ENCODE results near the gene OR52H1. TPM values are rescaled to one million over a fixed set of nuclear protein-coding genes. Genes with fewer than 3 reads are reported as not detected.
A peak's percentile ranks its signal among the peaks of the same experiment; 100 is the strongest.
"Not testable (repeated sequence)": the region's sequence is repeated elsewhere in the genome, so short reads cannot be mapped to it uniquely, and the experiment has no call there.

The OR52H1 gene
- polyA plus RNA-seq (ENCODE audit: insufficient read depth in 1 of 5, insufficient read length in 5 of 5, low replicate concordance in 1 of 5): under 1 TPM in 2 of 5 donors, not detected in 3; 0.17 to 0.18 TPM
- long read RNA-seq, donor 1, partial matches to known transcripts: 0 of 1 reads
- long read RNA-seq, donor 1, other reads (novel, unspliced or antisense): 0 of 1 reads
- long read RNA-seq, donor 2: 0 reads
- long read RNA-seq, donor 3: 0 reads
- long read RNA-seq, donor 4: 0 reads
- long read RNA-seq, donor 5: 0 reads
- long read RNA-seq, donor 6: 0 reads
- long read RNA-seq, donor 7: 0 reads
- long read RNA-seq, donor 8: 0 reads

DNA sequence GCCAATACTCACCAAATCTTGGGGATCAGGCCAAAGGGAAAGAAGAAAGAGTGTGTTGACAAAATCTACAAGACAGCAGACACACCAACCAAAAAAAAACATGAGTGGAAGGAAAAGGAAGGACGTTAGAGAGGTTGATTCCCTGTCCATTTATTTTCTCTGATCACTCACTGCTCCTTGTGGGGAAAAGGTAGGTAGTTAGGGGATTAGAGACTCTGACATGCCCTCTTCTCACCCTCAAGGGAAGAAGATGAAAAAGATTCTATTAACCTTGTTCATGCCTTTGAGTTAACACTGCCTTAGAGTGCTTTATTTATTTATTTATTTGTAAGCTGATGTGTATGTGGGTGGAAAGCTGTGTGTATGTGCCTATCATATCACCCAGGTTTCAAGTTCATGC, at the start of gene OR52H1:
TSS of gene OR52H1 (minus strand) at position 101 of the 400 bp plus-strand sequence. CDS start 3,035 bp downstream, outside the sequence.
- DNase-seq: no peak

DNA sequence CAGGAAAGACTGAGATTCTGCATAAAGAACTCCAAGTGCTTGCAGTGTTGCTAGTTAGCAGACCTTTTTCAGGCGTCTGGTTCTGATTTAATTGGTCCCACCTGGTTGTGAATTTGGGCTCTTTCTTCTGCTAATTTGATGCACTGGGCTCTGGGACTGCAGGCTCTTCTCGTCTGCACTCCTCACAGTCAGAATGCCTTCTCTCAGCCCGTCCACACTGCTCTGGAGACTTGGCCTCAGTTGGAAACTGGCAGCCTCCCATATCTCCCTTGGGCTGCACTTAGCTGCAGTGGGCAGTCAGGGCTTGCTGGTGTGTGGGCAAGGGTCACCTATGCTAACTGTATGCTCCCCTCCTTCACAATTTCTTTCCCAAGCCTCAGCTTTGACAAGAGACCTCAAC, 49.6 kb upstream of the OR52H1 start:
- no peak for DNase-seq

DNA sequence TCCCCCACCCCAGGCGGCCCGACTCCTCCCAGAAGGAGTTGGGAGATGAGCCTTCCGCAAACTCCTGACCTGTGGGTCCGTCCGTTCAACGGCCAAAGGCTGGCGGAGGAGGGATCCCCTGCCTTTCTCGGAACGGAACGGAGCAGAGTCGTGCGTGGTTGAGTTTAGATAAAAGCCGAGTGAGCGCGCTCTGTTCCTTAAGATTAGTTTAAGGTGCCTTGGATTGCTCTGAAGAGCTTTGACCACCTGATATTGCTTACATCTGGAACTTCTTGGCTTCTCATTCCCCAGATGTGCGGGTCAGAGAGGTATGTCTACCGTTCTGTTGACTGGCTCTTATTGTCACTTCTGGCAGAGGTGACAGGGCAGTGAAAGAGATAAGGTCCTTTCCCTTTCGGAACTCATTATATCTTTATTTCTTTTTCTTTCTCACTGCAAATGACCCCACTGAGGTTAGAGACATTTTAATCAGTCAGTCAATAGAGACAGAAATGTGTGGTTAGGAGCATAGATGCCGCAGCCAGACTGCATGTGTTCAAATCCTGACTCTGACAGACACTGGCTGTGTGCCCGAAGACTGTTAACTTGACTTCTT, 48.4 kb upstream of the OR52H1 start, which contains the start of gene TRIM6:
TSS of gene TRIM6 (plus strand) at position 31 of the 595 bp plus-strand sequence. CDS start at position 292, 261 bp downstream.
- DNase-seq: peak; percentile 23 to 24

DNA sequence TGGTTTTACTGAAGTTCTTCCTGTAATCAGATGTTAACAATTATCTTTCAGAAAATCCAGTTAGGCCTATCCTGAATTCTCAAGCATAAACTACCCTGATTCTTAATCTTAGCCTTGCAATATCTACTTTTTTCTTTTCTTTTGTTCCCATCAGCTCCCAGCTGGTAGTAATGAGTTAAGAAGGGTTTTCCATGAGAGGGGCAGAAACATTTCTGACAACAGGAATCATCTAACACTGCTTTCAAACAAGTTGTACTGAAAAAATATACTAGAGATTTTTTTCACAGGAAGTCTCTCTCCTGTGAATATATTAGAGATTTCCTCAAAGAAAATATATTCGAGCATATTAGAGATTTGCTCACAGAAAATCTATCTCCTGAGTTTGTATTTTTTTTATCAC, 44.8 kb upstream of the OR52H1 start:
- DNase-seq: no peak

DNA sequence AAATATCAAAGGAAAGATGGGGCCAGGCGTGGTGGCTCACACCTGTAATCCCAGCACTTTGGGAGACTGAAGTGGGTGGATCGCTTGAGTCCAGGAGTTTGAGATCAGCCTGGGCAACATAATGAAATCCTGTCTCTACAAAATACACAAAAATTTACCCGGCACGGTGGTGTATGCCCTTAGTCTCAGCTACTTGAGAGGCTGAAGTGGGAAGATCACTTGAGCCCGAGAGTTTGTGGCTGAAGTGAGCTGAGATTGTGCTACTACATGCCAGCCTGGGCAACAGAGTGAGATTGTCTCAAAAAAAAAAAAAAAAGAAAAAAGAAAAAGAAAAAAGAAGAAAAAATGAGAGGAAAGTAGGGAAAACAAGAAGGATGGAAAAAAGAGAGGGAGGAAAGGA, 44.3 kb upstream of the OR52H1 start:
- DNase-seq: no peak

DNA sequence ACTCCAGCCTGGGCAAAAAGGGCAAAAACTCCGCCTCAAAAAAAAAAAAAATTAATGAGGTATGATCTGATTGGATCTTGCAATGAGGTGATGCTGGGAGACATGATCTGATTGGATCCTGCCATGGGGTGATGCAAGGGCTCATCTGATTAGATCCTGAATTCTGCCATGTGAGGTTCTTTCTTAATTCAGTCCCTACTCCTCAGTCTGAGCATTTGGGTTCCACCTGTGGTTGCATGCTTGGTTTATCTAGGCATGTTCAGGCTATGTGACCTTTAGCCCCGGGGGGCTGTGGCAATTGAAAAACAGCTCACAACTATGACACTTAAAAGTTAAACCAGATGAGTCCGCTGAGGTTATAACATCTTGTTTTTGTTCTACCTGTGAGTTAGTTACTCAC, 43.3 kb upstream of the OR52H1 start:
- no peak for DNase-seq

DNA sequence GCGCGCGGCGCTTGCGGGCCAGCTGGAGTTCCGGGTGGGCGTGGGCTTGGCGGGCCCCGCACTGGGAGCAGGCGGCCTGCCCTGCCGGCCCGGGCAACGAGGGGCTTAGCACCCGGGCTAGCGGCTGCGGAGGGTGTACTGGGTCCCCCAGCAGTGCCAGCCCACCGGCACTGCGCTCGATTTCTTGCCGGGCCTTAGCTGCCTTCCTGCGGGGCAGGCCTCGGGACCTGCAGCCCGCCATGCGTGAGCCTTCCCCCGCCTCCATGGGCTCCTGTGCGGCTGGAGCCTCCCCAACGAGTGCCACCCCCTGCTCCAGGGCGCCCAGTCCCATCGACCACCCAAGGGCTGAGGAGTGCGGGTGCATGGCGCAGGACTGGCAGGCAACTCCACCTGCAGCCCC, 41.6 kb upstream of the OR52H1 start:
- DNase-seq: not testable (repeated sequence)

DNA sequence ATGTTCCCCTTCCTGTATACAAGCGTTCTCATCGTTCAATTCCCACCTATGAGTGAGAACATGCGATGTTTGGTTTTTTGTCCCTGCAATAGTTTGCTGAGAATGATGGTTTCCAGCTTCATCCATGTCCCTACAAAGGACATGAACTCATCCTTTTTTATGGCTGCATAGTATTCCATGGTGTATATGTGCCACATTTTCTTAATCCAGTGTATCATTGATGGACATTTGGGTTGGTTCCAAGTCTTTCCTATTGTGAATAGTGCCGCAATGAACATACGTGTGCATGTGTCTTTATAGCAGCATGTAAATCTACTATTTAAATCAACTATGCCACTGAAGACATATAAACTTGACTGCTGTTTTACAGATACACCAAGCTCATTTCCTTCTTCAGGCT, 36.1 kb upstream of the OR52H1 start:
- DNase-seq: not testable (repeated sequence)

DNA sequence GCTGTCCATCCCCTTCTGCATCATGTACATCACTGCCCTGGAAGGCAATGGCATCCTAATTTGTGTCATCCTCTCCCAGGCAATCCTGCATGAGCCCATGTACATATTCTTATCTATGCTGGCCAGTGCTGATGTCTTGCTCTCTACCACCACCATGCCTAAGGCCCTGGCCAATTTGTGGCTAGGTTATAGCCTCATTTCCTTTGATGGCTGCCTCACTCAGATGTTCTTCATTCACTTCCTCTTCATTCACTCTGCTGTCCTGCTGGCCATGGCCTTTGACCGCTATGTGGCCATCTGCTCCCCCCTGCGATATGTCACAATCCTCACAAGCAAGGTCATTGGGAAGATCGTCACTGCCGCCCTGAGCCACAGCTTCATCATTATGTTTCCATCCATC, 32.7 kb upstream of the OR52H1 start:
- no peak for DNase-seq

DNA sequence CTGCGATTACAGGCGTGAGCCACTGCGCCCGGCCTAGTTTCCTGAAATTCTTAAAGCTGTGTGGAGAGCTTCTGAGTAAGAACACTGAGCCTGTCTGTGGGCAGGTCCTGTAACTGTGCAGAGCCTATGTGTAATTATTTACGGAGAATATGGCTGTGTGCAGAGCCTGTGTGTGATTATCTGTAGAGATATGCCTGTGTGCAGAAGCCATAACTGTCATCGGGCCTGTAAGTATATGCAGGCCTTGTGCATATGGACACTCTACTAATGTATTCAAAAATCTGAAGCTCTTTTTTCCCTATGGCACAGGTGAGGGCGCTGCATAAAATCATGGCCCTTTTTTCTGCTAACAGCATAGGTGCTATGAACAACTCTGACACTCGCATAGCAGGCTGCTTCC, 32.2 kb upstream of the OR52H1 start, which contains the start of gene OR52B6:
TSS of gene OR52B6 (plus strand) at position 301 of the 400 bp plus-strand sequence. CDS start at position 301, 0 bp downstream.
- no peak for DNase-seq

DNA sequence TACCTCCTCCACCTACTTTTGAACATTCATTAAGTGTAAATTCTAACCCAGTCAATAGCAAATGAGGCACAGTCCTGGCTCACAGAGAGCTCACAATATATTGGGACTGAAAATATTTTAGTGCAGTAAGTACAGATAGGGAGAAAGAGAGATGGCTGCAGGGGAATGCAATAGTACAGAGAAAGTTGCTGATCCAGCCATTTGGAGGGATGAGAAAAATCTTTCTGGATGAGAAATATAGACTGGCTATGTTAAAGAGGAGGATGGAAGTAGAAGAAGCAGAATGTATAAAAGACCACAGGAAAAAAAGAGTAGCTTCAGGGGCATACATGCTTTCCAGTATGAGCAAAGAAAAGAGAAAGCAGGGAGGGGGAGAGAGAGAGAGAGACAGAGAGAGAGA, 28.8 kb upstream of the OR52H1 start:
- no peak for DNase-seq

DNA sequence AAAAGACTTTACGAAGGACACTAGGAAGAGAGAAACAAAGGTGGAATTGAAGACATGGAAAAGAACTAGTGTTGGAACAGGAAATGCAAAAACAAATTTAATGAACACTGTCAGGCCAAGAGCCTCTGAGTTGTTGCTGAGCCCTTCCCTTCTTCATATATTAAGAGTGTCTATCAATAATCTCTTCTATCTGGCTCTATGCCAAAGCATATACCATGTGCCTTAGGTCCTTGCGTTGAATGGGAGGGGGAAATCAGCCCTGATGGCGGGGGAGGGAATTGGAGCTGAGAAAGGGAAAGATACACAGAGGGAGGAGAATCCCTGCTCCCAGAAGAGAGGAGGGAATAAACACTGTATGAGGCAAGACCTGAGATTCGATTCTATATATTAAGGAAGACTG, 26.8 kb upstream of the OR52H1 start:
- no peak for DNase-seq

DNA sequence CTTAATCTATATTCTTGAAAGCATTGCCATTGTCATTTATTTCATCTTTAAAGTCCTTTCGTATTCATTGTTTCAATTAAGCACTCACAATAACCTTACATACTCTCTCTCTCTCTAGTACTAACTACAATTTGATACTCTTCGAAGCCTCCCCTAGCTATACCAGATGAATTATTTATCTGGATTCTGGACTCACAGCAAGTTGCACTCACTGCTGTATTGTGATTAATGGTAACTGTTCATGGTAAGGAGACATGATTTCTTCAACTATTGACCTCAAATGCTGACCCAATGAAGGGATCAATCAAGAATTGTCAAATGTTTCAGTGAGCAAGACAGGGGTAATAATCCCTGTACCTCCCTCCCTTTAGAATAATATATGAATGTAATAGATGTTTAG, 26.3 kb upstream of the OR52H1 start:
- no peak for DNase-seq

DNA sequence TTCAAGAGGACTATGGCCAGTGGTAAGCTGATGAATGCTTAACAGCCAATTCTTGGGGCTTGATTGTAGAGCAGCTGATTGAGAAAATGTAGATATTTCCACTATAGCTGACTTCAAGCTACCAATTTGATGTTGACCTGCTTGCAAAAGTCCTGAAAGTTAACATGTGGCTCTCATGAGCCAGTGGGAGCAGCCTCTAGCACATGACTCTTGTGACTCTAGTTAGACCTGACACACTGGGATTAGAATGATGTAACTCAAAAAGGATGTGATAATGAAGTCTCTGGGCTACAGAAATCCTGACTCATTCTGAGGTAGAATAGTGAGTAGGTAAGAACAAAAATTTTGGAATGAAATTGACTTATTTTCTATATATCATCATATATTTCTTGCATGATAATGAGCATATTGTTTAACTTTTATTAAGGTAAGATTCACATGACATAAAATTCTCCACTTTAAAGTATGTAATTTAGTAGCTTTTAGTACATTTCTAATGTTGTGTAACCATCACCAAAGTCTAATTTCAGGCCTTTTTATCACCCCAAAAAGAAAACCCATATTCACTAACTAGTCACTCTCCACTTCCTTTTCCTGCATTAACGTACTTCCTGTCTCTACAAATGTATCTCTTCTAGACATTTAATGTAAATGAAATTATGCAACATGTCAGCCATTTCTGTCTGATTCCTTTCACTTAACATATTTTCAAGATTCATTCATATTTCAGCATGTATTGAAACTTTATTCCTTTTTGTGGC, 16.1 kb upstream of the OR52H1 start:
- no peak for DNase-seq

DNA sequence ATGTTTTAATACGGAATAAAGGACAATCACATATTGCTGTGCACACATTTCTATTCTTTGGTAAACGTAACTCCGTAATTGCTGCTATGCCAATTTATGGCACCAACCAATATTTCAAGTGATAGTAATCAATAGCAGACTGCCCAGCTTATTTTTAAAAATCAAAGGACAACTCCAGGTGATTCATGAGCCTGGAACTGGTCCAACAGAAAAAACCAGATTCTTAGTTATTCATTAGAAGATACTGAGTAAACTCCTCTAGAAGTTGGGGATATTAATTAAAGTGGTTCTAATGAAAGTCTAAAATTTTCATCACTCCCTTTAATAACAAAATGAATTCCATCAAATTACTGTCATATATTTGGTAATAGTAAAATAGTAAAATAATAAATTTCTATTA, 9.4 kb upstream of the OR52H1 start:
- DNase-seq: no peak

DNA sequence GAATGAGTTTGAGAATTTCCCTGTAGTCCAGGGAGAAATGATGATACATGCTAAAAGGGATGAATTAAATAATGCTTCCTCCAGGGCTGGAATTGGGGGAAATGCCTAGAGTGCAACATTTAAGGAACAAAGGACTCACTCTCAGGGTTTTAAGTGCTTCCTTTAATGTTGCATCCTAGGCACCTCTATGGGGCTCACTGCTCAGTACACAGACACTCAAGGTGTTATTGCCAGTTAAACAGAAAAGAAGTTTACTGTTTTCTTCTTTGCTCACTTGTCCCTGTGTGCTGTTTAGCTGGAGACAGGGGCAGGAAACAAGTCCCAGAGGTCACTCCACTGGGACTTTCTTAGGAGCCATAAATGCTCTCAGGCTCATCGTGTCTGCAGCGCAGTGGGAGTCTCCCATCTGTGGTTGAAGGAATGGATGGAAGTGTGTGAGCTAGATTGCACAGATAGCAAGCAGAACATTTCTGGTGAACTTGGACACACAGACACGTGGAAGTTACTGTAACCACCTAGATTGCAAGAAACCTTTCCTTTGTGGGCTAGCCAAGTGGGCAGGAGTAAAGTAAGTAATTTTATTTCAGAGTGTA, 8.4 kb upstream of the OR52H1 start:
- DNase-seq: no peak

DNA sequence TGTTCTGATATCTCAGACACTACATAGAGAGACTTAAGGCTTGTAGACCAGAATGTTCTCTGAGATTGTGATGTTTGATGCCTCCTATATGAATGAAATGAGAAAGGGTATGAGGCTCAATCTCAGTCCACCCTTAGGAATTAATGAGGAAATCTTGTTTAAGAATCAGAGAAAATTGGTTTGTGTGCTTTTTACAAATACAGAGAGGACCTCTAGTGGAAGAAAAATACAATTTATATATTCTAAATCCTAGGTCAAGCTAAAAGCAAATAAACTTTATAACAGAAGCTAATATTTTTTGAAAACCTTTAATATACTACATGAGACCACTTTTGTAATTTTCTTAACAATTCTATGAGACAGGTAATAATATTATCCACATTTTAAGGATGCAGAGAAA, 5.0 kb upstream of the OR52H1 start:
- no peak for DNase-seq

DNA sequence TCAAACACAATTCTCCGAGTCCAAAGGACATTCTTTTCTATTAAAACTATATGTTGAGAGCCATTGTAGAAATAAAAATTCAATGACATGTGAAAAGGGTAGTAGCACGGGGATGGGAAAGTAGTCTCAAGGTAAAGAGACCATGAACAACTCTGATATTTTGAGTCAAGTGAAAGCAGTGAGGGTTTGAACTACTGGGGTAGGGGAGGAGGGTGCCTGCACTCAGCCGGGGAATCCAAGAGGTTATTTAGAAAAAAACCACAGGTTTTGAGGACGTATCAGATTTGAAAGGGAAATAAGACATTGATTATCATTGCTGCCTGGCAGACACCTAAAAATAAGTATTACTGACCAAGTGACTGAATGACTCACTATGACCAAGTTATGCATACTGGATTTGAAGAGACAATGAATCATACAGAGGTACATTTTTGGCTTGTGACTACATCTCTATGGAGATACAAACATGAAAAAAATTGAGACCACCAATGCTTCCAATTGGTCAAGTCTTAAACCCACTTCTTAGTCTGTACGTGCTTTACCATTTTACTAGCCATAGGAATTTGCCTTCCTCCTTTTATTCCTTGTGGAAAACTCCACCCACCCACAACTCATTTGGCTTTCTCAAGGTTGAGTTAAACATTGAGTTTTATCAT, 2.2 kb upstream of the OR52H1 start:
- no peak for DNase-seq

DNA sequence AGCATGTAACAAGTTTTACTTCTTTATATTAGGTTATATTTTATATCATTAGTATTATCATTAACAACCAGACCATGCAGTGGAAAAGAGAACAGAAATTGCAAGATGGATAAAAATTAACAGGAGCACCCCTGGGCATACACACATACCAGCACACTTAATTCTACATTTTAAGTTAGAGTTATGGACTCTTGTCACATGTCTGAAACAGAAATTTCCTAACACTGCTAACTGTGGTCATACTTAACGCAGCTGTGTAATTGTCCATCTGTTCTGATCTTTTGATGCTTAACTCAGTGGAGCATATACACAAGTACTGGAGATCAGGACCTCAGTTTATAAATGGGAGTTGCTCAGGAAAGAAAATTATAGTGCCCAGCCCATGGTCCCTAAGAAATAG, 358 bp downstream of the OR52H1 start:
- DNase-seq: no peak

DNA sequence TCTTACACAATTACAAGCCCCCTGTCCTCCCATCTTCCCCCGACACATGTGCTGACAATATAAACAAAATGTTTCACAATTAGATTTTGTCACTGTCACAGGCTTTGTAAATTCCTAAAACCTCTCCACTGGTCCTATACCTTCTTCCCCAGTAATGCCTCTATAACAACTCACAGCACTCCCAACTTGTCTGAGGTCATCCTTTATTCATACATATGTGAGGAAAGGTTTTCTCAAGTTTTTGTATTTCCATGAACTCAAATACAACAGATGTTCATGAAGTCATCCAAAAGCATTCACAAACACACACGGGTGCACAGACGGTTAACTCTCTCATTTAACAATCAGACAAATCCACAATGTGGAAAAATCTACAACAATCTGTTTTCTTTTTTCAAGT, 1.9 kb downstream of the OR52H1 start:
- DNase-seq: no peak

DNA sequence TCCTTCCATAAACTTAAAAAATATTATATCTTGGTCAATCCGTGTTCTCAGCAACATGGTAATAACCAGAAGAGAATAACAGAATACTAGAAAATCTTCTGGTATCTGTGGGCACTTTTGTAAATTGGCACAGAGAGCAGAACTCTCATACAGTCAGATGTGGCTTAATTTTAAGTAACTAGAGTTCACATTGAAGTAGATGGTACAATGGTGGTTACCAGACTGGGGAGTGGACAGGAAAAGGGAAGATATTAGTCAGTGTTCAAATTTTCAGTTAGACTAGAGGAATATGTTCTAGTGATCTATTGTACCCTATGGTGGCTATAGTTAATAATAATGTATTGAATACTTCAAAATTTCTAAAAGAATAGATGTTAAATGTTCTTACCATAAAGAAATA, 6.9 kb downstream of the OR52H1 start:
- DNase-seq: no peak

DNA sequence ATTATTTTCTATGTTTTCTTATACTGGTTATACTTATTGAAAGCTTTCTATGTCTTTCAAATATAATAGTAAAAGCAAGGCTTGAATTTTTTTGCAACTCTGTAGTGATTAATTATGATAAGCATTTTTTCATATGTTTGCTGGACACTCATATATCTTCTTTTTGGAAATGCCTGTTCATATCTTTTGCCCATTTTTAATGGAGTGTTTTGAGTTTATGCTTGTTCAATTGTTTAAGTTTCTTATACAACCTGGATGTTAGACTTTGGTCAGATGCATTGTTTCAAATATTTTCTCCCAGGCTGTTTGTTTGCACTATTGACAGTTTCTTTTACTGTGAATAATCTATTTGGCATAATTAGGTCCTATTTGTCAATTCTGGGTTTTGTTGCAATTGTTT, 11.9 kb downstream of the OR52H1 start:
- no peak for DNase-seq

Measured in right lung (tissue), 10 donors.